Measurements from ENCODE around the gene GALNT9.
"Not testable (repeated sequence)": the region's sequence is repeated elsewhere in the genome, so short reads cannot be mapped to it uniquely, and the experiment has no call there.

Gene GALNT9

GRCh38 chr12:132311201-132311915, 18.0 kb downstream of the GALNT9 start:
- Histone ChIP-seq H3K36me3 (ENCODE audit: control insufficient read depth, low read depth, low read length) (no peaks in the 10 kb centered on the region), H3K27ac (ENCODE audit: low read length) (no peak overlapping the region), H3K9me3 (ENCODE audit: control insufficient read depth, low read depth, low read length) (no peaks in the 10 kb centered on the region), H3K9ac (ENCODE audit: low read length) (no peak overlapping the region), H3K4me1 (ENCODE audit: control insufficient read depth, low read depth, low read length) (no peaks in the 10 kb centered on the region), H3K27me3 (ENCODE audit: control insufficient read depth, insufficient read depth, low read length) (peaks cover 40% of the 10 kb centered on the region), H3K4me3 (ENCODE audit: low read length) (no peak overlapping the region)

- Histone ChIP-seq H3K4me3 (ENCODE audit: low read length) (no peak overlapping the region), H3K27me3 (ENCODE audit: control insufficient read depth, insufficient read depth, low read length) (peaks cover 36% of the 10 kb centered on the region), H3K27ac (ENCODE audit: low read length) (no peak overlapping the region), H3K9me3 (ENCODE audit: control insufficient read depth, low read depth, low read length) (no peaks in the 10 kb centered on the region), H3K4me1 (ENCODE audit: control insufficient read depth, low read depth, low read length) (no peaks in the 10 kb centered on the region), H3K9ac (ENCODE audit: low read length) (no peak overlapping the region), H3K36me3 (ENCODE audit: control insufficient read depth, low read depth, low read length) (no peaks in the 10 kb centered on the region)
Measured at GRCh38 chr12:132310181-132311040, 19.0 kb downstream of the GALNT9 start.

- Histone ChIP-seq H3K9ac (ENCODE audit: low read length) (no peak overlapping the region), H3K27ac (ENCODE audit: low read length) (no peak overlapping the region), H3K36me3 (ENCODE audit: control insufficient read depth, low read depth, low read length) (no peaks in the 10 kb centered on the region), H3K27me3 (ENCODE audit: control insufficient read depth, insufficient read depth, low read length) (peaks cover 34% of the 10 kb centered on the region), H3K4me3 (ENCODE audit: low read length) (no peak overlapping the region), H3K9me3 (ENCODE audit: control insufficient read depth, low read depth, low read length) (no peaks in the 10 kb centered on the region), H3K4me1 (ENCODE audit: control insufficient read depth, low read depth, low read length) (no peaks in the 10 kb centered on the region)
Measured at GRCh38 chr12:132309596-132310086, 19.7 kb downstream of the GALNT9 start.

GRCh38 chr12:132308853-132309595, 20.4 kb downstream of the GALNT9 start:
- Histone ChIP-seq H3K9me3 (ENCODE audit: control insufficient read depth, low read depth, low read length) (no peaks in the 10 kb centered on the region), H3K27me3 (ENCODE audit: control insufficient read depth, insufficient read depth, low read length) (peaks cover 27% of the 10 kb centered on the region), H3K27ac (ENCODE audit: low read length) (no peak overlapping the region), H3K9ac (ENCODE audit: low read length) (no peak overlapping the region), H3K4me1 (ENCODE audit: control insufficient read depth, low read depth, low read length) (no peaks in the 10 kb centered on the region), H3K36me3 (ENCODE audit: control insufficient read depth, low read depth, low read length) (no peaks in the 10 kb centered on the region), H3K4me3 (ENCODE audit: low read length) (no peak overlapping the region)

- Histone ChIP-seq H3K9ac (ENCODE audit: low read length) (no peak overlapping the region), H3K36me3 (ENCODE audit: control insufficient read depth, low read depth, low read length) (no peaks in the 10 kb centered on the region), H3K9me3 (ENCODE audit: control insufficient read depth, low read depth, low read length) (no peaks in the 10 kb centered on the region), H3K27ac (ENCODE audit: low read length) (no peak overlapping the region), H3K27me3 (ENCODE audit: control insufficient read depth, insufficient read depth, low read length) (peaks cover 27% of the 10 kb centered on the region), H3K4me1 (ENCODE audit: control insufficient read depth, low read depth, low read length) (no peaks in the 10 kb centered on the region), H3K4me3 (ENCODE audit: low read length) (no peak overlapping the region)
Measured at GRCh38 chr12:132307976-132308852, 21.2 kb downstream of the GALNT9 start.

GRCh38 chr12:132306885-132307191, 22.6 kb downstream of the GALNT9 start:
- H3K36me3 ChIP-seq (ENCODE audit: control insufficient read depth, low read depth, low read length) = no peaks in the 10 kb centered on the region
- H3K27me3 ChIP-seq (ENCODE audit: control insufficient read depth, insufficient read depth, low read length) = peaks cover 28% of the 10 kb centered on the region
- H3K4me3 ChIP-seq (ENCODE audit: low read length) = no peak overlapping the region
- no peaks in the 10 kb centered on the region for H3K9me3 ChIP-seq (ENCODE audit: control insufficient read depth, low read depth, low read length)
- no peaks in the 10 kb centered on the region for H3K4me1 ChIP-seq (ENCODE audit: control insufficient read depth, low read depth, low read length)
- no peak overlapping the region for H3K27ac ChIP-seq (ENCODE audit: low read length)
- no peak overlapping the region for H3K9ac ChIP-seq (ENCODE audit: low read length)

GRCh38 chr12:132305991-132306884, 23.2 kb downstream of the GALNT9 start:
- Histone ChIP-seq H3K9ac (ENCODE audit: low read length) (no peak overlapping the region), H3K4me3 (ENCODE audit: low read length) (no peak overlapping the region), H3K27me3 (ENCODE audit: control insufficient read depth, insufficient read depth, low read length) (peaks cover 30% of the 10 kb centered on the region), H3K36me3 (ENCODE audit: control insufficient read depth, low read depth, low read length) (no peaks in the 10 kb centered on the region), H3K27ac (ENCODE audit: low read length) (no peak overlapping the region), H3K9me3 (ENCODE audit: control insufficient read depth, low read depth, low read length) (no peaks in the 10 kb centered on the region), H3K4me1 (ENCODE audit: control insufficient read depth, low read depth, low read length) (no peaks in the 10 kb centered on the region)

GRCh38 chr12:132305560-132305966, 23.8 kb downstream of the GALNT9 start:
- H3K9me3 ChIP-seq (ENCODE audit: control insufficient read depth, low read depth, low read length) = no peaks in the 10 kb centered on the region
- H3K4me1 ChIP-seq (ENCODE audit: control insufficient read depth, low read depth, low read length) = no peaks in the 10 kb centered on the region
- no peak overlapping the region for H3K27ac ChIP-seq (ENCODE audit: low read length)
- no peaks in the 10 kb centered on the region for H3K36me3 ChIP-seq (ENCODE audit: control insufficient read depth, low read depth, low read length)
- H3K4me3 ChIP-seq (ENCODE audit: low read length) = no peak overlapping the region
- no peak overlapping the region for H3K9ac ChIP-seq (ENCODE audit: low read length)
- peaks cover 37% of the 10 kb centered on the region for H3K27me3 ChIP-seq (ENCODE audit: control insufficient read depth, insufficient read depth, low read length)

- H3K9me3 ChIP-seq (ENCODE audit: control insufficient read depth, low read depth, low read length); H3K36me3 ChIP-seq (ENCODE audit: control insufficient read depth, low read depth, low read length); H3K4me1 ChIP-seq (ENCODE audit: control insufficient read depth, low read depth, low read length); H3K4me3 ChIP-seq (ENCODE audit: low read length); H3K9ac ChIP-seq (ENCODE audit: low read length); H3K27ac ChIP-seq (ENCODE audit: low read length): not testable (repeated sequence)
- peaks cover 37% of the 10 kb centered on the region for H3K27me3 ChIP-seq (ENCODE audit: control insufficient read depth, insufficient read depth, low read length)
Measured at GRCh38 chr12:132304866-132305265, 24.5 kb downstream of the GALNT9 start.

- H3K4me3 ChIP-seq (ENCODE audit: low read length); H3K27ac ChIP-seq (ENCODE audit: low read length); H3K9me3 ChIP-seq (ENCODE audit: control insufficient read depth, low read depth, low read length); H3K9ac ChIP-seq (ENCODE audit: low read length); H3K36me3 ChIP-seq (ENCODE audit: control insufficient read depth, low read depth, low read length); H3K4me1 ChIP-seq (ENCODE audit: control insufficient read depth, low read depth, low read length): not testable (repeated sequence)
- peaks cover 37% of the 10 kb centered on the region for H3K27me3 ChIP-seq (ENCODE audit: control insufficient read depth, insufficient read depth, low read length)
Measured at GRCh38 chr12:132303853-132304373, 25.5 kb downstream of the GALNT9 start.

Measured in iPS-18a (cell line).